ENCODE data around the gene ZFPM1. TPM values are rescaled to one million over a fixed set of nuclear protein-coding genes. Genes with fewer than 3 reads are reported as not detected.

The ZFPM1 gene
- total RNA-seq, 4 donors from 2014 or later, result 0.40 to 1.4 (median 0.59) TPM

DNA sequence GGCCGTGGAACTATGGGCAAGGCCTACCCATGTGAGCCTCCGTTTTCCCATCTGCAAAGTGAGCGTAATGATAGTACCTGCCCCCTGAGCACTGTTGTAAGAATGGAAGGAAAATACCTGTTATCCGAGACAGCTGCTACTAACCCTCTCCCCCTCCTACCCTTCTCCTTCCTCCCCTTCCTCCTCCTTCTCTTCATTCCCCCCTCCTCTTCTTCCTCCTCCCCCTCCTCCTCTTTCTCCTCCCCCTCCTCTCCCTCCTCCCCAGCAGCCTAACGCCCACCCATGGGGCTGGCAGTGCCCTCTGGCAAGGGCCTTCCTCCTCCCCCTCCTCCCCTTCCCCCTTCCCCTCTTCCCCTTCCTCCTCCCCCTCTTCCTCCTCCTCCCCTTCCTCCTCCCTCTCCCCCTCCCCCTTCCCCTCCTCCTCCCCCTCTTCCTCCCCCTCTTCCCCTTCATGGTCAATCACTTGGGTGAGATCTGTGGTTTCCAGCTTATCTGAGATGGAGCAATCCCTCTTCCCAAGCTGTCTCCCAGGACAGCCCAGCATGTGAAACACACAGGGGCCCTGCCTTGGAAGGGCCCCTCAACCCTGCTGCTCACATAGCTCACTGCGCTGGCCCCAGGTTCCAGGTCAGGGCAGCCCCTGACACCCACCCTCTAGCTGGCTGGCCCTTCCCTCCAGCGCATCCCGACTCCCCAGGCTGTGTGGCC, 6.4 kb downstream of the ZFPM1 start:
- peaks cover 94% of the 10 kb centered on the region for H3K27me3 ChIP-seq

DNA sequence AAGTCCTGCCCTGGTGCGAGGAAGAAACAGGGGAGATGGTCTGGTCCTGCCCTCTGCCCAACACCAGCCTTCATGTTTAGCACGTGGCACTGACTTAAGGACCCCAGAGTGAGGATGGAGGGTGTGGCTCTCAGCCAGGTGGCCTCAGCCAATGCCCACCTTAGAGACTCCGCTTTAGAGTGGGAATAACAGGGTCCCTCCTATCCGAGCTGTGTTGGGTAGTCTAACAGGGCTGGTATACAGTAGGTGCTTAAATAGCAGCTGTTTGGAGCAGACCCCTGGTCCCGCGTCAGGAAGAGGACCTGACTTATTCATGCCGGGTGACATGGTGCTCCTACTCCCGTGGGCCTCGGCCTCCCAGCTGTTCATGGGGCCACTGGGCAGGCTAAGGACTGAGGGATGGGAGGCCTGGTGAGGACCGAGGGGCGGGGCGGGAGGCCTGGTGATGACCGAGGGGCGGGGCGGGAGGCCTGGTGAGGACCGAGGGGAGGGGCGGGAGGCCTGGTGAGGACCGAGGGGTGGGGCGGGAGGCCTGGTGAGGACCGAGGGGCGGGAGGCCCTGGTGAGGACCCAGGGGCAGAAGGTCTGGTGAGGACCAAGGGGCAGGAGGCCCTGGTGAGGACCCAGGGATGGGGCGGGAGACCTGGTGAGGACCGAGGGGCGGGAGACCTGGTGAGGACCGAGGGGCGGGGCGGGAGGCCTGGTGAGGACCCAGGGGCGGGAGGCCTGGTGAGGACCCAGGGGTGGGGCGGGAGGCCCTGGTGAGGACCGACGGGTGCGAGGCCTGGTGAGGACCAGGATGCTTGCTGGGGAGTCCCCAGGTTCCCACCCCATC, 7.6 kb downstream of the ZFPM1 start:
- Histone ChIP-seq H3K4me1 (peaks cover 0 to 17% (median 4%) of the 10 kb centered on the region in 3 donors), H3K9me3 (no peaks in the 10 kb centered on the region), H3K4me3 (no peak overlapping the region), H3K27me3 (peaks cover 94% of the 10 kb centered on the region), H3K27ac (no peak overlapping the region), H3K36me3 (no peaks in the 10 kb centered on the region)
- ATAC-seq, result no peak
- no peak for TF ChIP-seq POLR2A (IDR thresholded peaks at IDR 0.05)
- TF ChIP-seq POLR2AphosphoS5 (IDR thresholded peaks at IDR 0.05), result no peak
- 100% methylated on average over 2 to 4 of the region's 32 CpGs for WGBS, 2 donors (ENCODE audit: low coverage in 1 of 2)

More for the DNA sequence above, 6.4 kb downstream of the ZFPM1 start:
- TF ChIP-seq, protein P1, sequence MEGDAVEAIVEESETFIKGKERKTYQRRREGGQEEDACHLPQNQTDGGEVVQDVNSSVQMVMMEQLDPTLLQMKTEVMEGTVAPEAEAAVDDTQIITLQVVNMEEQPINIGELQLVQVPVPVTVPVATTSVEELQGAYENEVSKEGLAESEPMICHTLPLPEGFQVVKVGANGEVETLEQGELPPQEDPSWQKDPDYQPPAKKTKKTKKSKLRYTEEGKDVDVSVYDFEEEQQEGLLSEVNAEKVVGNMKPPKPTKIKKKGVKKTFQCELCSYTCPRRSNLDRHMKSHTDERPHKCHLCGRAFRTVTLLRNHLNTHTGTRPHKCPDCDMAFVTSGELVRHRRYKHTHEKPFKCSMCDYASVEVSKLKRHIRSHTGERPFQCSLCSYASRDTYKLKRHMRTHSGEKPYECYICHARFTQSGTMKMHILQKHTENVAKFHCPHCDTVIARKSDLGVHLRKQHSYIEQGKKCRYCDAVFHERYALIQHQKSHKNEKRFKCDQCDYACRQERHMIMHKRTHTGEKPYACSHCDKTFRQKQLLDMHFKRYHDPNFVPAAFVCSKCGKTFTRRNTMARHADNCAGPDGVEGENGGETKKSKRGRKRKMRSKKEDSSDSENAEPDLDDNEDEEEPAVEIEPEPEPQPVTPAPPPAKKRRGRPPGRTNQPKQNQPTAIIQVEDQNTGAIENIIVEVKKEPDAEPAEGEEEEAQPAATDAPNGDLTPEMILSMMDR (IDR thresholded peaks at IDR 0.05), result no peak
- TF ChIP-seq POLR2AphosphoS5 (IDR thresholded peaks at IDR 0.05) (no peak), EP300 (IDR thresholded peaks at IDR 0.05) (no peak), POLR2A (IDR thresholded peaks at IDR 0.05) (no peak)
- peaks cover 0 to 29% (median 15%) of the 10 kb centered on the region in 3 donors for H3K4me1 ChIP-seq
- no peak overlapping the region for H3K4me3 ChIP-seq
- H3K36me3 ChIP-seq, result no peaks in the 10 kb centered on the region
- 97 to 100% methylated on average over 1 to 4 of the region's 8 CpGs for WGBS, 2 donors (ENCODE audit: low coverage in 1 of 2)
- ATAC-seq, result no peak
- H3K9me3 ChIP-seq, result no peaks in the 10 kb centered on the region
- no peak overlapping the region for H3K27ac ChIP-seq

DNA sequence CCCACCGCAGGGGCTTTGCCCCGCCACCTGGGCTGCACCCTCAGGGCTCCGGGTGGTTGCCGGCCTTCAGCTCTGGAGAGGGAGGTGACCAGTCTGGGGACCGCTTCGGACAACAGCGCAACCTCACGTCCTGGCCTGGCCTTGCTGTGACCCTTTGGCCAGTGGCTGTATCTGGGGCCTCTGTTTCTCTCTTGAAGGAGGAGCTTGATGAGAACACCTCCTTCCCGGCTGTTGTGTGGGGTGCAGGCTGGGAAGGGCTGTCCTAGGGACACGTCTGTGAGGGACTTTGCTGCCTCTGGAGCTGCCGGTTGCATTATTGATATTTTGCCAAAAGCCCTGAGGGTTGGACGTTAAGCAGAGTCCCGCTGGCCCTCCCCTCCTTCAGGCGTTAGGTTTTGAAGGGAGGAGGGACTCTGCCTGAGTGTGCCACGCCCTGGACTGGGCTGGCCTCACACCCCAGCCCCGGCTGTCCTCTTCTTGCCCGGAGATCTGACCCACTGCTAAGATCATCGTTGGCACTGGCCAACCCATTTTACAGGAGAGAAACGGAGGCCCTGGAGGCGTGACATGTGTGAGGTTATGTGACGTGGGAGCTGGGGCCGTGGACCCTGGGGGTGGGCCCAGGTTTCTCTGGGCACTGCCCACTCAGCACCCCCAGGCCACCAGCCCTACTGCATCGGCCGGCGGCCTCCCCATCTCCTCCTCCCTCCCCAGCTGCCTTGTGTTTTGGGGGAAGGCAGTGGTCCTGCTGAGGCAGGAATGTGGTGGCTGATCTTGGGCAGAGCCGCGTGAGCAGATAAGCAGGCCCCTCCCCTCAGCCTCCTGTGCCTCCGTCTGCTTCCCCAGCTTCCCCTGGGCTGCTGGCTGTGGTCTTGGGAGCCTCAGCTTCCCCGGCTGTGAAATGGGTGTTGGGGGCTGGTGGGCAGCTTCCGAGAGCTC, 8.5 kb downstream of the ZFPM1 start:
- peaks cover 0 to 8% (median 0%) of the 10 kb centered on the region in 3 donors for H3K4me1 ChIP-seq
- no peak overlapping the region for H3K4me3 ChIP-seq
- no peak for ATAC-seq
- H3K27me3 ChIP-seq, result peaks cover 94% of the 10 kb centered on the region
- H3K36me3 ChIP-seq, result no peaks in the 10 kb centered on the region
- no peak overlapping the region for H3K27ac ChIP-seq
- H3K9me3 ChIP-seq, result no peaks in the 10 kb centered on the region
- WGBS, 2 donors (ENCODE audit: low coverage in 1 of 2), result 66 to 76% methylated on average over 4 to 14 of the region's 30 CpGs
- TF ChIP-seq POLR2A (IDR thresholded peaks at IDR 0.05), result no peak
- TF ChIP-seq, protein P1 (IDR thresholded peaks at IDR 0.05), result no peak
- no peak for TF ChIP-seq EP300 (IDR thresholded peaks at IDR 0.05)
- no peak for TF ChIP-seq POLR2AphosphoS5 (IDR thresholded peaks at IDR 0.05)

DNA sequence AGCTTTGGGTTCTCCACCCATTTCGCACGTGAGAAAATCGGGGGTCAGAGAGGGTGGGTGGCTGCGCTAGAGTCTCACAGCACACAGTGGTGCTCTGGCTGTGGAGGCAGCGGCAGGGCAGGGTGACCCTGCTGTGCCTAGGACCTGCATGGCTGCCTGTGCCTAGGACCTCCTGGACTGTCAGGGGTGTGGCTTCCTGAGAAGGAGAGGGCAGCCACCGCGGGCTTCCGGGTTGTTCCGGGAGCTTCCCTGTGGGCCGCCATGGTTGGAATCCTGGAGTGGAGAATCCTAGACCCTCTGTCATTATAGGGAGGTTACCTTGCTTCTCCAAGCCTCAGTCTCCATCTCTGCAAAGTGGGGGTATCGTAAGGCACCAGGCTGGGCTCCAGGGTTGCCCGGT, 9.3 kb downstream of the ZFPM1 start:
- no peaks in the 10 kb centered on the region for H3K36me3 ChIP-seq
- peaks cover 94% of the 10 kb centered on the region for H3K27me3 ChIP-seq
- TF ChIP-seq POLR2A (IDR thresholded peaks at IDR 0.05), result no peak
- no peaks in the 10 kb centered on the region for H3K9me3 ChIP-seq
- H3K4me3 ChIP-seq, result no peak overlapping the region
- no peak overlapping the region for H3K27ac ChIP-seq
- 76% methylated on average over 5 of the region's 12 CpGs; no CpG with 5 or more reads in 1 of the 2 donors for WGBS, 2 donors (ENCODE audit: low coverage in 1 of 2)
- H3K4me1 ChIP-seq, result peaks cover 0 to 8% (median 0%) of the 10 kb centered on the region in 3 donors
- ATAC-seq, result no peak

DNA sequence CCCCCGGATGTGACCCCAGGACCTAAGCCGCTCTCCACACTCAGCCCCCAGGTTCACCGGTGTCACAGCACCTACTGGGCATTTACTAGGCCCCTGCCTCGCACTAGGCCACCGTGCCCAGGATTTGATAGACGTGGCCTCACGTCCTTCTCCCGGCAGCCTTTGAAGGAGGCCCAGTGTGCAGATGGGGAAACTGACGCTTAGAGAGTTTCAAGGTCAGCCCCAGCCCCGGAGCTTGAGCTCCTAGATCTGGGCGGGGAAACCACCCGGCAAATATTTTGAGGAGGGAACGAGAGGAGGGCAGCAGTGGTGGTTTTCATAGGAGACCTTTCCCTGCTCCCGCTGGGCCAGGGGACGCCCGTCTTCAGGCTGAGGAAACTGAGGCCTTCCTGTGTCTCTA, 10.3 kb downstream of the ZFPM1 start:
- H3K36me3 ChIP-seq, result no peaks in the 10 kb centered on the region
- no peak overlapping the region for H3K27ac ChIP-seq
- H3K4me3 ChIP-seq, result no peak overlapping the region
- whole genome bisulfite sequencing, 2 donors (ENCODE audit: low coverage in 1 of 2), result 100% methylated on average over 3 of the region's 16 CpGs; no CpG with 5 or more reads in 1 of the 2 donors
- peaks cover 0 to 10% (median 0%) of the 10 kb centered on the region in 3 donors for H3K4me1 ChIP-seq
- no peak for ATAC-seq
- peaks cover 94% of the 10 kb centered on the region for H3K27me3 ChIP-seq
- H3K9me3 ChIP-seq, result no peaks in the 10 kb centered on the region
- TF ChIP-seq POLR2AphosphoS5 (IDR thresholded peaks at IDR 0.05), result no peak
- TF ChIP-seq, protein P1 (IDR thresholded peaks at IDR 0.05), result no peak
- TF ChIP-seq POLR2A (IDR thresholded peaks at IDR 0.05), result no peak
- no peak for TF ChIP-seq EP300 (IDR thresholded peaks at IDR 0.05)
